Hepatocyte (in vitro differentiated cells): ENCODE measurements around the gene RARA.
"Not testable (repeated sequence)": the region's sequence is repeated elsewhere in the genome, so short reads cannot be mapped to it uniquely, and the experiment has no call there.

ENCODE experiments used
- CTCF ChIP-seq: fragments of 200-600 bp; sonication (generic); IDR thresholded peaks from 2 replicates; pipeline ENCODE4 v1.5.1; 2016; ENCODE audit warnings: antibody characterized with exemption, mild to moderate bottlenecking; ENCODE audit not compliant: poor library complexity
- EZH2 ChIP-seq: fragments of 200-600 bp; sonication (generic); IDR thresholded peaks from 2 replicates; pipeline ENCODE4 v1.6.1; 2016; ENCODE audit warnings: antibody characterized with exemption, mild to moderate bottlenecking, borderline replicate concordance
- EZH2phosphoT487 ChIP-seq: fragments of 200-600 bp; sonication (generic); IDR thresholded peaks from one replicate; pipeline ENCODE4 v1.6.1; 2018; ENCODE audit warnings: antibody characterized with exemption, mild to moderate bottlenecking, low read depth, moderate library complexity; ENCODE audit not compliant: unreplicated experiment, severe bottlenecking

GRCh38 chr17:40299159-40299757 is 9.7 kb upstream of the RARA start:
- not testable (repeated sequence) for TF ChIP-seq CTCF, EZH2, EZH2phosphoT487
